Type B pancreatic cell (in vitro differentiated cells): ENCODE data around the gene MANSC1. TPM values are rescaled to one million over a fixed set of nuclear protein-coding genes. Genes with fewer than 3 reads are reported as not detected.

Source experiments
- DNase-seq: peaks from one replicate; pipeline ENCODE4 v3.0.0; 2021; ENCODE audit warnings: mixed read lengths; ENCODE audit not compliant: unreplicated experiment; ENCODE audit errors: extremely low spot score
- H3K27ac Mint-ChIP-seq: 2 replicates; pipeline ENCODE4 v1.8.0; 2021; ENCODE audit warnings: mild to moderate bottlenecking, mixed read lengths
- H3K27me3 Mint-ChIP-seq: 2 replicates; pipeline ENCODE4 v1.8.0; 2021; ENCODE audit warnings: mixed read lengths
- H3K36me3 Mint-ChIP-seq: 2 replicates; pipeline ENCODE4 v1.8.0; 2021; ENCODE audit warnings: mixed read lengths
- H3K4me1 Mint-ChIP-seq: one replicate; pipeline ENCODE4 v1.8.0; 2021; ENCODE audit warnings: mixed read lengths; ENCODE audit not compliant: unreplicated experiment
- H3K4me3 Mint-ChIP-seq: 2 replicates; pipeline ENCODE4 v1.8.0; 2021; ENCODE audit warnings: mild to moderate bottlenecking, mixed read lengths
- H3K9me3 Mint-ChIP-seq: 2 replicates; pipeline ENCODE4 v1.8.0; 2021; ENCODE audit warnings: mixed read lengths
- total RNA-seq: library from RNA; stranded (reverse); gene quantifications from 2 replicates; pipeline ENCODE4 v1.2.1, GENCODE V29; 2021; ENCODE audit warnings: low replicate concordance
- TF ChIP-seq, protein P1 (sequence below): fragments of 200-600 bp; sonication (generic); conservative IDR thresholded peaks from 2 replicates; pipeline ENCODE4 v1.5.0; 2021; ENCODE audit warnings: antibody characterized with exemption, mild to moderate bottlenecking

Gene MANSC1
- total RNA-seq, 1 donor from 2014 or later = 16.8 TPM

DNA sequence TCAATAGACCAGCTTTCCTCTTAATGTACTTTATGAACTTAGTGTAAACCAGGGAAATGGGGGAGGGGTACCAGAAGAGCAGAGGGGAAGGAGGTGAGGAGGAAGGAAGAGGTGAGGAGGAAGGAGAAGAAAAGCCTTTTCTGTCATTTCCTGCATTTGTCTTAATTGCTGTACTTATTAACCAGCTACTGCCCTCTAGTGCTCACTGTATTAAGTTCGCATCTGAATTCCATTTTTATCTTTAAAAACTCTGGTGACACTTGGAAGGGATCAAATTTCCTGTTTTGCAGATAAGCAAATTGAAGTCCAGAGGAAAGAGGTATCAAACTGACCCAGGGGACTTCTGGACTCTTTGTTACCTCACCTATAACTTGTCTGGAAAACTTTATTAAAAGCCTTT, 22.2 kb downstream of the MANSC1 start:
- Mint-ChIP-seq H3K27ac (peak overlapping the region; percentile 33), H3K36me3 (peaks cover 9% of the 10 kb centered on the region), H3K4me3 (no peak overlapping the region), H3K4me1 (peaks cover 24% of the 10 kb centered on the region), H3K27me3 (no peaks in the 10 kb centered on the region), H3K9me3 (no peaks in the 10 kb centered on the region)
- TF ChIP-seq, protein P1, sequence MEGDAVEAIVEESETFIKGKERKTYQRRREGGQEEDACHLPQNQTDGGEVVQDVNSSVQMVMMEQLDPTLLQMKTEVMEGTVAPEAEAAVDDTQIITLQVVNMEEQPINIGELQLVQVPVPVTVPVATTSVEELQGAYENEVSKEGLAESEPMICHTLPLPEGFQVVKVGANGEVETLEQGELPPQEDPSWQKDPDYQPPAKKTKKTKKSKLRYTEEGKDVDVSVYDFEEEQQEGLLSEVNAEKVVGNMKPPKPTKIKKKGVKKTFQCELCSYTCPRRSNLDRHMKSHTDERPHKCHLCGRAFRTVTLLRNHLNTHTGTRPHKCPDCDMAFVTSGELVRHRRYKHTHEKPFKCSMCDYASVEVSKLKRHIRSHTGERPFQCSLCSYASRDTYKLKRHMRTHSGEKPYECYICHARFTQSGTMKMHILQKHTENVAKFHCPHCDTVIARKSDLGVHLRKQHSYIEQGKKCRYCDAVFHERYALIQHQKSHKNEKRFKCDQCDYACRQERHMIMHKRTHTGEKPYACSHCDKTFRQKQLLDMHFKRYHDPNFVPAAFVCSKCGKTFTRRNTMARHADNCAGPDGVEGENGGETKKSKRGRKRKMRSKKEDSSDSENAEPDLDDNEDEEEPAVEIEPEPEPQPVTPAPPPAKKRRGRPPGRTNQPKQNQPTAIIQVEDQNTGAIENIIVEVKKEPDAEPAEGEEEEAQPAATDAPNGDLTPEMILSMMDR = peak; percentile 83
- no peak for DNase-seq

DNA sequence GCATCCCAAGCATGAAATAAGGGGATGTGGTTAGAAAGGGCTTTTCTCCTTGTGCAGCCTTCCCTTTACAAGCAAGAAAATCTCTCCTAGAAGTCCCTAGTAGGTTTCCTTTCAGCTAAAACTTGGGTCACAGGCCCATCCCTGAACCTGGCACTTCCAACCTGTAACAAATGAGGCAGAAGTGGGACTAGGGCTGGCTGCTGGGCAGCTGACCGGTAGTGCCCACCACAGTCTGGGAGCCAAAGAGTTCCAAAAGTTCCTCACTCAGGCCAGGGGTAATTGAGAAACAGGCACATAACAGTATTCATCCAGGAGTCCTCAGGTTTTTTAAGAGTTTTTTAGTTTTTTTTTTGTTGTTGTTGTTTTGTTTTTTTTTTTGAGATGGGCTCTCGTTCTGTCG, 23.8 kb downstream of the MANSC1 start:
- no peaks in the 10 kb centered on the region for H3K27me3 Mint-ChIP-seq
- TF ChIP-seq, protein P1 = no peak
- H3K9me3 Mint-ChIP-seq = no peaks in the 10 kb centered on the region
- no peak for DNase-seq
- peaks cover 9% of the 10 kb centered on the region for H3K36me3 Mint-ChIP-seq
- peaks cover 12% of the 10 kb centered on the region for H3K4me1 Mint-ChIP-seq
- no peak overlapping the region for H3K4me3 Mint-ChIP-seq
- no peak overlapping the region for H3K27ac Mint-ChIP-seq

DNA sequence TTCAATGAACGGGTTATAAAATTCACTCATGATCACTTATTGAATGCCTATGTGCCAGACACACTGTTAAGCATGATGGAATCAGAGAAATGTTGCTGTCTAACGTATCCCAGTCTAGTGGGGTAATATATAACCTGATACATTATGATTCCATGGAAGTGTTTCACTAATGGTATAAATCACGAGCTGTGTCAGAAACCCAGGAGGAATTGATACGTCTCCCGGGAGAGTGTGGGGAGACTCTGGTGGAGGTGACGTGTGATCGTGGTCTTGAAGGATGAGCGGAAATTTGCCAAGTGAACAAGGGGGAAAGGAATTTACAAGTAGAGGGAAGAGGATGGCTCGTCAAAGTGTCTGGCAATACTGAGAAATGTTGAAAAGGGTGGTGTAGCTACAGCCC, 26.5 kb downstream of the MANSC1 start:
- Mint-ChIP-seq H3K27me3 (no peaks in the 10 kb centered on the region), H3K27ac (no peak overlapping the region), H3K36me3 (no peaks in the 10 kb centered on the region), H3K9me3 (no peaks in the 10 kb centered on the region), H3K4me1 (peaks cover 18% of the 10 kb centered on the region), H3K4me3 (no peak overlapping the region)
- TF ChIP-seq, protein P1 = no peak
- DNase-seq = no peak

DNA sequence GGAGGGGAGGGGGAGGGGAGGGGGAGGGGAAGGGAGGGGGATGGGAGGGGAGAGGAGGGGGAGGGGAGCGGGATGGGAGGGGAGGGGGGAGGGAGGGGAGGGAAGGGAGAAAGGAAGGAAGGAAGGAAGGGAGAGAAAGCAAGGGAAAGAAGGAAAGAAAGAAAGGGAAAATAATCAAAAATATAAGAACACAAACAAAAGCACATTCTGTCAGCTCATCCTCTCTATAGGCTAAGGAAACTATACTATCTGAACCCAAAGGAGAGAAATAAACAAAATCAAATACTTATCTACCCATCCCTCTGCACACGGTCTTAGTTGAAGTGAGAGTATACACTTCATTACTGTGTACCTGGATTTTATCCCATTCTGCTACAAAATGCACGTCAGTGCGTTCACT, 26.9 kb downstream of the MANSC1 start:
- H3K27ac Mint-ChIP-seq = no peak overlapping the region
- H3K27me3 Mint-ChIP-seq = no peaks in the 10 kb centered on the region
- H3K4me3 Mint-ChIP-seq = no peak overlapping the region
- no peak for DNase-seq
- no peaks in the 10 kb centered on the region for H3K36me3 Mint-ChIP-seq
- H3K9me3 Mint-ChIP-seq = no peaks in the 10 kb centered on the region
- H3K4me1 Mint-ChIP-seq = peaks cover 18% of the 10 kb centered on the region
- TF ChIP-seq, protein P1 = no peak

DNA sequence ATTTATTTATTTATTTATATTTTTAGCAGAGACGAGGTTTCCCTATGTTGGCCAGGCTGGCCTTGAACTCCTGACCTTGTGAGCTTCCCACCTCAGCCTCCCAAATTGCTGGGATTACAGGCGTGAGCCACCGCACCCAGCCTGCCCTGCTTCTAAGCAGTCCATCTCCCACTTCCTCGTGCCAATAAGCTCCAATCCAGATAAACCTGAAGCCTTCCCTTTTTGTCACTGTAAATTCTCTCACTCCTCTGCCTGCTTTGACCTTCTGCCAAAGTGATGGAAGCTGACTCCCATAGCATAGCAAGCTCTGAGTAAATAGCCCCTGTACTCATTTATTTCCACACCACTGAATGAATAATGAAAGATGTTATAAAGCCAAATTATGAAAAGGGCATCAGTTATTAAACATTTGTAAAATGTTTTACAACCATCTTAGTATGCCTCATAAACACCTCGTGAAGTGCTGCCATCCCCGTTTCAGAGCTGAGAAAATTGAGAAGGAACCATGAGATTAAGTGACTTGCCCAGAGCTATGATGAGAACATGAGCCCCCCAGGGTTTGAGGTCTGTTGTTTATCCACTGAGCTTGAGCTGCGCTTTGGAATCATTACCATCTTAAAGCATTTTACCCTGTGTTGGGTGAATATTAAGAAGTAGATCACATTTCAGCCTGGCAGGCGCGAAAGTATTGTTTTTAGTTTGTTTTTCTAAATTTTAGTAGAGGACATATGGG, 30.4 kb downstream of the MANSC1 start:
- peak overlapping the region; percentile 68 for H3K4me3 Mint-ChIP-seq
- H3K9me3 Mint-ChIP-seq = no peaks in the 10 kb centered on the region
- no peak for DNase-seq
- peak overlapping the region; percentile 47 for H3K27ac Mint-ChIP-seq
- no peaks in the 10 kb centered on the region for H3K36me3 Mint-ChIP-seq
- H3K4me1 Mint-ChIP-seq = peaks cover 14% of the 10 kb centered on the region
- TF ChIP-seq, protein P1 = no peak
- H3K27me3 Mint-ChIP-seq = no peaks in the 10 kb centered on the region
